Right atrium auricular region (tissue), 2 donors: ENCODE measurements around the gene PCF11. TPM values are rescaled to one million over a fixed set of nuclear protein-coding genes. Genes with fewer than 3 reads are reported as not detected.
"Not testable (repeated sequence)": the region's sequence is repeated elsewhere in the genome, so short reads cannot be mapped to it uniquely, and the experiment has no call there.

ENCODE experiments used
- DNase-seq: peaks from one replicate; pipeline ENCODE4 v3.0.0-alpha.2; 2019; ENCODE audit warnings: low spot score
- H3K27ac ChIP-seq, 2 donors: fragments of 200-600 bp; sonication (generic); 1 replicate in 1 of 2; 2 replicates in 1 of 2; pipeline ENCODE4 v1.5.1; 2016 to 2019
- H3K27me3 ChIP-seq, 2 donors: fragments of 200-600 bp; sonication (generic); one replicate each; pipeline versions ENCODE4 v1.5.1 to v1.6.0; 2017 to 2019
- H3K36me3 ChIP-seq: fragments of 200-600 bp; sonication (generic); one replicate; pipeline ENCODE4 v1.5.1; 2016
- H3K4me1 ChIP-seq, 2 donors: fragments of 200-600 bp; sonication (generic); one replicate each; pipeline versions ENCODE4 v1.5.1 to v1.6.0; 2017 to 2019
- H3K4me3 ChIP-seq, 2 donors: fragments of 200-600 bp; sonication (generic); 1 replicate in 1 of 2; 2 replicates in 1 of 2; pipeline ENCODE4 v1.5.1; 2017 to 2019; ENCODE audit warnings: mild to moderate bottlenecking in 1 of 2, moderate library complexity in 1 of 2
- H3K9me3 ChIP-seq, 2 donors: fragments of 200-600 bp; sonication (generic); one replicate each; pipeline ENCODE4 v1.5.1; 2019
- total RNA-seq, 2 donors: library from RNA; depleted of rRNA; stranded (reverse); fragments of >200 nt; gene quantifications; one replicate each; pipeline ENCODE4 v1.1.0, GENCODE V29; 2016
- TF ChIP-seq, protein P1 (sequence below), 2 donors: fragments of 200-600 bp; sonication (generic); IDR thresholded peaks; one replicate each; pipeline ENCODE4 v1.5.1; 2019; ENCODE audit warnings: antibody characterized with exemption in 2 of 2

The PCF11 gene
- total RNA-seq, 2 donors from 2014 or later = 26.9 to 30.5 TPM

DNA sequence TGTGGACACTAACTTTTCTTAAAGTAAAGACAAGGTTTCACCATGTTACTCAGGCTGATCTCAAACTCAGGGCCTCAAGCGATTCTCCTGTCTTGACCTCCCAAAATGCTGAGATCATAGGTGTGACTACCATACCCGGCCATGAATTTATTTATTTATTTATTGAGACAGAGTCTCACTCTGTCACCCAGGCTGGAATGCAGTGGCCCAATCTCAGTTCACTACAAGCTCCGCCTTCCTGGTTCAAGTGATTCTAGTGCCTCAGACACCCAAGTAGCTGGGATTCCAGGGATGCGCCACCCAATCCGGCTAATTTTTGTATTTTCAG, 29.7 kb upstream of the PCF11 start:
- no peak for DNase-seq
- Histone ChIP-seq H3K4me1 (no peaks in the 10 kb centered on the region), H3K27ac (no peak overlapping the region), H3K9me3 (no peaks in the 10 kb centered on the region), H3K36me3 (no peaks in the 10 kb centered on the region), H3K27me3 (no peaks in the 10 kb centered on the region), H3K4me3 (no peak overlapping the region)
- TF ChIP-seq, protein P1, sequence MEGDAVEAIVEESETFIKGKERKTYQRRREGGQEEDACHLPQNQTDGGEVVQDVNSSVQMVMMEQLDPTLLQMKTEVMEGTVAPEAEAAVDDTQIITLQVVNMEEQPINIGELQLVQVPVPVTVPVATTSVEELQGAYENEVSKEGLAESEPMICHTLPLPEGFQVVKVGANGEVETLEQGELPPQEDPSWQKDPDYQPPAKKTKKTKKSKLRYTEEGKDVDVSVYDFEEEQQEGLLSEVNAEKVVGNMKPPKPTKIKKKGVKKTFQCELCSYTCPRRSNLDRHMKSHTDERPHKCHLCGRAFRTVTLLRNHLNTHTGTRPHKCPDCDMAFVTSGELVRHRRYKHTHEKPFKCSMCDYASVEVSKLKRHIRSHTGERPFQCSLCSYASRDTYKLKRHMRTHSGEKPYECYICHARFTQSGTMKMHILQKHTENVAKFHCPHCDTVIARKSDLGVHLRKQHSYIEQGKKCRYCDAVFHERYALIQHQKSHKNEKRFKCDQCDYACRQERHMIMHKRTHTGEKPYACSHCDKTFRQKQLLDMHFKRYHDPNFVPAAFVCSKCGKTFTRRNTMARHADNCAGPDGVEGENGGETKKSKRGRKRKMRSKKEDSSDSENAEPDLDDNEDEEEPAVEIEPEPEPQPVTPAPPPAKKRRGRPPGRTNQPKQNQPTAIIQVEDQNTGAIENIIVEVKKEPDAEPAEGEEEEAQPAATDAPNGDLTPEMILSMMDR (IDR thresholded peaks at IDR 0.05) = no peak

DNA sequence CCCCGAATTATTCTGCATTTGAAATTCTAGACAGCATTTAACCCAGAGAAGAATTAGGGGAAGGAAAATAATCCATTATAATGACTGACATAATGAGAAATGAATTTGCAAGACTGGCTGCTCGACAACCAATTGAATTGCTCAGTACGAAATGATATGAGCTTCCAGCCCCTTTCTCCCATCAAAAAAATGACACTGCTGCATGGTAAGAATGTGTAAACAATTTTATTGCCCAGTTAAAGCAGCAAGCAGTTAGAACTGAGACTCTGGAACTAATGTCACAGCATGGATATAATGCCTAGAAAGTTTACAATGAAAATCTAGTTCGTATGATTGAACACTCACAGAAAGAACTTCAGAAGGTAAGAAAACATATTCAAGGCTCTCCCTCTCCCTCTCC, 24.7 kb upstream of the PCF11 start:
- DNase-seq = no peak
- Histone ChIP-seq H3K27ac (no peak overlapping the region), H3K36me3 (no peaks in the 10 kb centered on the region), H3K4me1 (no peaks in the 10 kb centered on the region), H3K27me3 (no peaks in the 10 kb centered on the region), H3K4me3 (no peak overlapping the region), H3K9me3 (no peaks in the 10 kb centered on the region)
- TF ChIP-seq, protein P1 (IDR thresholded peaks at IDR 0.05) = no peak

DNA sequence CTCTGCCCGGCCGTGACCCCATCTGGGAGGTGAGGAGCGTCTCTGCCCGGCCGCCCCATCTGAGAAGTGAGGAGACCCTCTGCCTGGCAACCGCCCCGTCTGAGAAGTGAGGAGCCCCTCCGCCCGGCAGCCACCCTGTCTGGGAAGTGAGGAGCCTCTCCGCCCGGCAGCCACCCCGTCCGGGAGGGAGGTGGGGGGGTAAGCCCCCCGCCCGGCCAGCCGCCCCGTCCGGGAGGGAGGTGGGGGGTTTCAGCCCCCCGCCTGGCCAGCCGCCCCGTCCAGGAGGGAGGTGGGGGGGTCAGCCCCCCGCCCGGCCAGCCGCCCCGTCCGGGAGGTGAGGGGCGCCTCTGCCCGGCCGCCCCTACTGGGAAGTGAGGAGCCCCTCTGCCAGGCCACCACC, 23.7 kb upstream of the PCF11 start:
- H3K27me3 ChIP-seq, DNase-seq, H3K27ac ChIP-seq, H3K36me3 ChIP-seq, H3K9me3 ChIP-seq, H3K4me3 ChIP-seq, H3K4me1 ChIP-seq: not testable (repeated sequence)

DNA sequence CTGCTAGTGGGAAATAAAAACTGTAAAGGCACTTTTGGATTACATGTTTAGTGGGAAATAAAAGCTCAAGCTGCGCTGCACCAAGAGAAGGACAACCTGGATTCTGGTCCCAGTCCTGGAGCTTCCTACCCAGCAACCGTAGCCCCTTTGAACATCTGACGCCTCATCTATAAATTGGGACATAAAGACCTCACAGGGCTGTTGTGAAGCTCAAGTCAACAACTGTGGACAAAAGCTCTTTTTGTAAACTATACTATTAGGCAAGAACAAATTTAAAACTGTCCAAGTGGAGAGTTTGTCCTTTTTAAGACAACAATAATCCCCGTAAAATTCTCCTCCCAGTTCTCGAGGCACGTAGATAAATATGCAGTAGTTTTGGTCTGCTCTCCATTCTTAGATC, 17.6 kb upstream of the PCF11 start:
- Histone ChIP-seq H3K27me3 (no peaks in the 10 kb centered on the region), H3K27ac (no peak overlapping the region), H3K4me1 (no peaks in the 10 kb centered on the region), H3K9me3 (no peaks in the 10 kb centered on the region), H3K4me3 (no peak overlapping the region), H3K36me3 (no peaks in the 10 kb centered on the region)
- TF ChIP-seq, protein P1 (IDR thresholded peaks at IDR 0.05) = no peak
- DNase-seq = no peak

DNA sequence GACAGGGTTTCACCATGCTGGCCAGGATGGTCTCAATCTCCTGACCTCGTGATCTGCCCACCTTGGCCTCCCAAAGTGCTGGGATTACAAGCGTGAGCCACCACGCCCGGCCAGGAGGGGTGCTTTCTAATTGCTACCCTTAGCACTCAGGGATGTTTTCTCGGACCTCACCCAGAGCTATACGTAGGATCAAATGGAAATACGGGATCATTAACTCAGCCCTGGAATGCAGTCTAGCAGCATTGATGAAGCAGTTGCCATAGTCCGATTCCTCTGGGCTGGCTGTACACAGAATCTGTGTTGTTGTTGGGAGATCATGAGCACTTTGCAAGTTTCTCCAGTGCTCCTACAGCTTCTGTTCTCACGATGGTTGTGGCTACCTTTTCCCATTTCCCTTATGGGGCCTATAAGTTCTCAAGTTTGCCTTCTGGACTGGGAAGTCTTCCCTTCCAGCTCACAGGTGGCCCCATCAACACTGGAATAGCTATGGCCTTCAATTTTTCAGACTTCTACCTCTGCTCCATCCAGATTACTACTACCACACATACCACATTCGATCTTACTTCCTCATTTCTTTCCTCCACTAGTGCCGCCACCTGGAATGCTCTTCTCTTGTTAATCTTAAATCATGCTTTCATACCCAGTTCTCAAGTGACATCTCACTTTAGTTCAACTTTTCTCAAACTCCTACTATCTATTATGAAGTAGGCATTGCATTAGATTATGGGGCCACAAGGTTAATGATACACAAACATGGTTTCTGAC, 16.1 kb upstream of the PCF11 start:
- H3K4me3 ChIP-seq = no peak overlapping the region
- H3K27ac ChIP-seq = no peak overlapping the region
- H3K27me3 ChIP-seq = no peaks in the 10 kb centered on the region
- H3K9me3 ChIP-seq = no peaks in the 10 kb centered on the region
- DNase-seq = no peak
- H3K36me3 ChIP-seq = no peaks in the 10 kb centered on the region
- TF ChIP-seq, protein P1 (IDR thresholded peaks at IDR 0.05) = no peak
- no peaks in the 10 kb centered on the region for H3K4me1 ChIP-seq

DNA sequence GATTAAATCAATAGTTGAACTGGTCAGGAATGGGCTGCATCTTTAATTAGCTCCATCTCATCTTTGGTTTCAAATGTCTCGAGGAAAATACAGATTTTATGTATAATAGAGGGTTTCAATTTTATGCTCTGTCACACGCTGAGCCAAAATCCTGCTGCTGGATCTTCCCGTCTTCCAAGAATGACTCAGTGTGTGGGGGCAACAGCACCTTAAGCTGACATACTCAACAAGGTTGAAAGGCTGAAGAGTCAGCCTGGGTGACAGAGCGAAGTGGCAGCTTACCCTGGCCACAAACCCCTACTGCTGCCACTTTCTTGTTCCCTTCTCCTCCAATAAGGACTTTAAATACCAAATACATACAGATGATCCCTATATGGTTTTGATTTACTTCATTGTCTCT, 9.0 kb upstream of the PCF11 start:
- no peaks in the 10 kb centered on the region for H3K9me3 ChIP-seq
- H3K27me3 ChIP-seq = no peaks in the 10 kb centered on the region
- no peak for DNase-seq
- H3K4me3 ChIP-seq = no peak overlapping the region
- no peaks in the 10 kb centered on the region for H3K4me1 ChIP-seq
- H3K27ac ChIP-seq = no peak overlapping the region
- H3K36me3 ChIP-seq = no peaks in the 10 kb centered on the region
- TF ChIP-seq, protein P1 (IDR thresholded peaks at IDR 0.05) = no peak
